ENCODE data around the gene M1AP. TPM values are rescaled to one million over a fixed set of nuclear protein-coding genes. Genes with fewer than 3 reads are reported as not detected.

The M1AP gene
- total RNA-seq, 4 donors from 2014 or later: not detected

DNA sequence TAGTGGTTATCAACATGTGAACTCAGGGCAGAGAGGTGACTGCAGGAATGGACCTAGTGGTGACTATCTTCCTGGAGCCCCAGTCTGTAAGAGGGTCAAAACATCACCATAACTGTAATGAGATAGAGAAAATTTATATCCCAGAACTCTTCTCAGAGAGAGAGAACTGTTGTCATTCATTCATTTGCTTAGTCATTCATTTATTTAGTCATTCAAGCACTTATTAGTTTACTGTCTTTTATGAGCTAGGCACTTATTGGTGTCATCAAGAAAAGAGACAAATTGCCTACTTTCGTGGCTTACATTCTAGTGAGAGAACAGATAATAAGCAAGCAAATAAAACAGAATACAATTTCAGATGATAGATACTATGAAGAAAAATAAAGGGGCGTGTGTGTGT lies 59.5 kb downstream of the M1AP start:
- Histone ChIP-seq H3K36me3 (no peaks in the 10 kb centered on the region), H3K4me3 (no peak overlapping the region), H3K9me3 (no peaks in the 10 kb centered on the region), H3K27ac (no peak overlapping the region), H3K27me3 (no peaks in the 10 kb centered on the region), H3K4me1 (no peaks in the 10 kb centered on the region)
- no peak for DNase-seq
- TF ChIP-seq, protein P1, sequence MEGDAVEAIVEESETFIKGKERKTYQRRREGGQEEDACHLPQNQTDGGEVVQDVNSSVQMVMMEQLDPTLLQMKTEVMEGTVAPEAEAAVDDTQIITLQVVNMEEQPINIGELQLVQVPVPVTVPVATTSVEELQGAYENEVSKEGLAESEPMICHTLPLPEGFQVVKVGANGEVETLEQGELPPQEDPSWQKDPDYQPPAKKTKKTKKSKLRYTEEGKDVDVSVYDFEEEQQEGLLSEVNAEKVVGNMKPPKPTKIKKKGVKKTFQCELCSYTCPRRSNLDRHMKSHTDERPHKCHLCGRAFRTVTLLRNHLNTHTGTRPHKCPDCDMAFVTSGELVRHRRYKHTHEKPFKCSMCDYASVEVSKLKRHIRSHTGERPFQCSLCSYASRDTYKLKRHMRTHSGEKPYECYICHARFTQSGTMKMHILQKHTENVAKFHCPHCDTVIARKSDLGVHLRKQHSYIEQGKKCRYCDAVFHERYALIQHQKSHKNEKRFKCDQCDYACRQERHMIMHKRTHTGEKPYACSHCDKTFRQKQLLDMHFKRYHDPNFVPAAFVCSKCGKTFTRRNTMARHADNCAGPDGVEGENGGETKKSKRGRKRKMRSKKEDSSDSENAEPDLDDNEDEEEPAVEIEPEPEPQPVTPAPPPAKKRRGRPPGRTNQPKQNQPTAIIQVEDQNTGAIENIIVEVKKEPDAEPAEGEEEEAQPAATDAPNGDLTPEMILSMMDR (IDR thresholded peaks at IDR 0.05): no peak
- no peak for TF ChIP-seq POLR2A (IDR thresholded peaks at IDR 0.05)

DNA sequence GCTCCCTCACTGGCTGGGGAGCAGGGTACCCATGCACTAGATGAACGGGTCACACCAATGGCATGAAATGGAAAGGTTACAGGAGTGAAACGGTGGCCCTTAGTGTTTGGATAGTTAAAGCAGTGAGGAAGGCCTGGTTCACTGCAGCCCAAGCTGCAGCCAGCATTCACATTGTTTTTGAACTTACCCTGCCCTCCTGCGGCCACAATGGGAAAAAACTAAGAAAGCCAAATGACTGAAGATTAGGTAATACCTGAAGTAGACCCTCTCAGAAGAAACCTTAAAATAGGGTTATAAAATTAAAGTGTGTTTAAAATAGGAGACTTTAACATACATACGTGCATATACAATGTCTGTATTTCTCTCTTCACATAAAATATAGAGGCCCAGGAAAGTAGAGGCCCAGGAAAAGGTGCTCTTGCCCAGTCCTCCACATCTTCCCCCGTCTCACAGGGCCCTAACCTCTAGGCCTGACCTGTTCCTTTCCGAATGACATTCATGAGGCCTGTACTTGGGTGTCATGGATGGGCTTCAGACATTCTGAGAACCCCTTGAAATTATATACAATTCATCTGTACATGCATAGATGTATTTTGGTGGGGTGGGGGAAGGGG lies 60.4 kb downstream of the M1AP start:
- H3K27ac ChIP-seq: no peak overlapping the region
- no peaks in the 10 kb centered on the region for H3K27me3 ChIP-seq
- no peak overlapping the region for H3K4me3 ChIP-seq
- no peaks in the 10 kb centered on the region for H3K36me3 ChIP-seq
- no peaks in the 10 kb centered on the region for H3K4me1 ChIP-seq
- TF ChIP-seq, protein P1 (IDR thresholded peaks at IDR 0.05): peak in 5 of 6 experiments; percentile 57 to 74 (median 72)
- no peak for TF ChIP-seq POLR2A (IDR thresholded peaks at IDR 0.05)
- peak in 2 of 3 donors; percentile 54 to 81 for DNase-seq
- no peaks in the 10 kb centered on the region for H3K9me3 ChIP-seq

DNA sequence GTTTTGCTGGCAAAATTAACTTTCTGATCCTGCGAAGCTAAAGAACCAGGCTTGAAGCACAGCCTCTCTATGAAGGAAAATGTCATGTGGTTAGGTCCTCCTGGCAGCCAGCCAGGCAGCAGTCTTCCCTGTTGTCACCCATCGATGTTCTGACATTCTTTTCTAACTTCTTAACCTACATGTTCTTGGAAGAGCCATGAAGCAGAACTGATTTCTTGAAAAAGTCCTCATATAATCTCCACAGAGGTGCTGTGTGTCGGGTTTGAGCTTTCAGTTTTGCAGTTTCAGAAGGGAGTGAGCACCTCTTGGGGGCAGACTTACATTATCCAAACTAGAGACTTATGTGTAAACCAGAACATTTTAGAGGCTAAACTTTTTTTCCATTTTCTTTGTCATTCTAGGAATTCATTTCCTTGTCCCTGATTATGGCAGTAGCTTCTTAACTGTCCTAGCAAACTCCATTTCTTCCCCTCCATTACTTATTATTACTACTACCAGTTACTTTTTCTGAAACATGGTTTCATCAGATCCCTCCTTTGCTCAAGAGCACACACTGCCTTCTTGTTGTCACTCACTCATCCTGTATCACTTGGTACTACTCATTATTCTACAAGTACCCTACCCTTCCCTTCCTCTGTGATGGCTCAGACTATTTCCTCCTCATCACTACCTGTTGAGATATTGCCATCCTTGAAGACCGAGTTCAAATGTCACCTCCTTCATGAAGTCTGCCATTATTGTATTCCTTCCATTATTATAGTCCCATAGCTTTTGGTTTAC lies 62.5 kb downstream of the M1AP start:
- no peak for TF ChIP-seq POLR2A (IDR thresholded peaks at IDR 0.05)
- TF ChIP-seq, protein P1 (IDR thresholded peaks at IDR 0.05): no peak
- Histone ChIP-seq H3K4me1 (no peaks in the 10 kb centered on the region), H3K27ac (no peak overlapping the region), H3K9me3 (no peaks in the 10 kb centered on the region), H3K27me3 (no peaks in the 10 kb centered on the region), H3K36me3 (no peaks in the 10 kb centered on the region), H3K4me3 (no peak overlapping the region)
- DNase-seq: peak in 1 of 3 donors; percentile 53

DNA sequence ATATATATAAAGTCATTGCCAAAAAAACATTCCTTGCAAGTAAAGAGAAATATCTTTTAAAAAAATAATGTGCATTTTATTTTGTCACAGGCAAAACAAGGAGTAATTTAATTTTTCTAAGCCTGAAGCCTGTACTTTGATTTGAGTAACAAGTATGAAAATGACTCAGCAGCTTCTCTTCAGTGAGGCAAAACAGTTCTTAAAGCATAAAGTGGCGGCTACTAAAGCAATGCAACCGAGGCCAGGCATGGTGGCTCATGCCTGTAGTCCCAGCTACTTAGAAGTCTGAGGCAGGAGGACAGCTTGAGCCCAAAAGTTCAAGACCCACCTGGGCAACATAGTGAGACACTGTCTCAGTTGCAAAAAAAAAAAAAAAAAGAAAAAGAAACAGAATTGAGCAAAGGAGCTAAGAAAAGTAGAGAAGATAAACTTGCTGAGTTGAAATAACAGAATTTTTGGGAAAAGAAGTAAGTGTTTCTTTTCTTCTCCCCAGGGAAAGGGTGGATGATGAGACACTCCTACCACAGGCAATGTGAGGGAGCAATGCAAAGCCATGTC lies 64.0 kb downstream of the M1AP start:
- Histone ChIP-seq H3K27ac (no peak overlapping the region), H3K36me3 (no peaks in the 10 kb centered on the region), H3K4me1 (no peaks in the 10 kb centered on the region), H3K4me3 (no peak overlapping the region), H3K27me3 (no peaks in the 10 kb centered on the region), H3K9me3 (no peaks in the 10 kb centered on the region)
- DNase-seq: no peak
- no peak for TF ChIP-seq POLR2A (IDR thresholded peaks at IDR 0.05)
- TF ChIP-seq, protein P1 (IDR thresholded peaks at IDR 0.05): no peak

GRCh38 chr2:74583504-74583903 lies 64.6 kb downstream of the M1AP start:
- no peak overlapping the region for H3K4me3 ChIP-seq
- H3K36me3 ChIP-seq: no peaks in the 10 kb centered on the region
- H3K9me3 ChIP-seq: no peaks in the 10 kb centered on the region
- H3K27me3 ChIP-seq: no peaks in the 10 kb centered on the region
- no peak overlapping the region for H3K27ac ChIP-seq
- TF ChIP-seq, protein P1 (IDR thresholded peaks at IDR 0.05): no peak
- no peak for TF ChIP-seq POLR2A (IDR thresholded peaks at IDR 0.05)
- no peaks in the 10 kb centered on the region for H3K4me1 ChIP-seq
- DNase-seq: no peak

Measured in Peyer's patch (tissue), 4 donors.